ENCODE measurements around the gene BMP8A.
"Not testable (repeated sequence)": the region's sequence is repeated elsewhere in the genome, so short reads cannot be mapped to it uniquely, and the experiment has no call there.

DNA sequence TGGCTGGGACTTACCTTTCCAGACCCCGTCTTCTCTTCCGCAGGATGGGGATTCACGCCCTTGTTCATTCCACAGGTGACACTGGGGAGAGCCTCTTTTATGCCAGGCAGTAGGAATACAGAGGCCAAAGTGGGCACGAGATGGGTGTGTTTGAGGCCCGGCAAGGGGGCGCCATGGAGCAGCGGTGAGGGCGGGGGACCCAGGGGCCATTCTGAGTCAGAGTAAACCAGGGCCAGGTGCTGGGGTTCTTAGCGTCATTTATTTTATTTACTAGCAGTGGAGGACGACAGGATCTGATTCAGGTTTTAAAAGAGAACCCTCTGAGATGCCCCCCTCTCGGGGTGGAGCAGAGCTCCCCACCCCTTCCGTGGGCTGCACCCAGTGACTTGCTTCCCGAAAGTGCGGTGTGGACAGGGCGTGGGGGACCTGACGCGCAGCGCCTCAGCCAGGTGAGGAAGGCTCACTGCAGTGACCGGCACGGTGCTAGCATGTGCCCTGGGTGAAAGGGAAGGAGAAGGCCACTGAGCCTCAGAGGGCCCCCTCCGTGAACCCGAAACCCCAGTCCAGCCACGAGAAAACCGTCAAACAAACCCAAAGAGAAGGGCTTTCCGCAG, 20.9 kb downstream of the BMP8A start:
- not testable (repeated sequence) for TF ChIP-seq EZH2phosphoT487, EZH2 (IDR thresholded peaks at IDR 0.05)
- TF ChIP-seq, protein P1, sequence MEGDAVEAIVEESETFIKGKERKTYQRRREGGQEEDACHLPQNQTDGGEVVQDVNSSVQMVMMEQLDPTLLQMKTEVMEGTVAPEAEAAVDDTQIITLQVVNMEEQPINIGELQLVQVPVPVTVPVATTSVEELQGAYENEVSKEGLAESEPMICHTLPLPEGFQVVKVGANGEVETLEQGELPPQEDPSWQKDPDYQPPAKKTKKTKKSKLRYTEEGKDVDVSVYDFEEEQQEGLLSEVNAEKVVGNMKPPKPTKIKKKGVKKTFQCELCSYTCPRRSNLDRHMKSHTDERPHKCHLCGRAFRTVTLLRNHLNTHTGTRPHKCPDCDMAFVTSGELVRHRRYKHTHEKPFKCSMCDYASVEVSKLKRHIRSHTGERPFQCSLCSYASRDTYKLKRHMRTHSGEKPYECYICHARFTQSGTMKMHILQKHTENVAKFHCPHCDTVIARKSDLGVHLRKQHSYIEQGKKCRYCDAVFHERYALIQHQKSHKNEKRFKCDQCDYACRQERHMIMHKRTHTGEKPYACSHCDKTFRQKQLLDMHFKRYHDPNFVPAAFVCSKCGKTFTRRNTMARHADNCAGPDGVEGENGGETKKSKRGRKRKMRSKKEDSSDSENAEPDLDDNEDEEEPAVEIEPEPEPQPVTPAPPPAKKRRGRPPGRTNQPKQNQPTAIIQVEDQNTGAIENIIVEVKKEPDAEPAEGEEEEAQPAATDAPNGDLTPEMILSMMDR (IDR thresholded peaks at IDR 0.05), result not testable (repeated sequence)
